HS-5 (cell line): Measurements from ENCODE around the gene CDH23.

ENCODE experiments used
- DNase-seq: peaks from one replicate; pipeline ENCODE4 v3.0.0-alpha.2; 2012; ENCODE audit warnings: low read depth

CDH23 gene

GRCh38 chr10:71423250-71423649, 26.5 kb downstream of the CDH23 start:
- no peak for DNase-seq

GRCh38 chr10:71423901-71424300, 27.2 kb downstream of the CDH23 start:
- DNase-seq: no peak

- no peak for DNase-seq
Observed at GRCh38 chr10:71424496-71425194, 27.9 kb downstream of the CDH23 start.

DNA sequence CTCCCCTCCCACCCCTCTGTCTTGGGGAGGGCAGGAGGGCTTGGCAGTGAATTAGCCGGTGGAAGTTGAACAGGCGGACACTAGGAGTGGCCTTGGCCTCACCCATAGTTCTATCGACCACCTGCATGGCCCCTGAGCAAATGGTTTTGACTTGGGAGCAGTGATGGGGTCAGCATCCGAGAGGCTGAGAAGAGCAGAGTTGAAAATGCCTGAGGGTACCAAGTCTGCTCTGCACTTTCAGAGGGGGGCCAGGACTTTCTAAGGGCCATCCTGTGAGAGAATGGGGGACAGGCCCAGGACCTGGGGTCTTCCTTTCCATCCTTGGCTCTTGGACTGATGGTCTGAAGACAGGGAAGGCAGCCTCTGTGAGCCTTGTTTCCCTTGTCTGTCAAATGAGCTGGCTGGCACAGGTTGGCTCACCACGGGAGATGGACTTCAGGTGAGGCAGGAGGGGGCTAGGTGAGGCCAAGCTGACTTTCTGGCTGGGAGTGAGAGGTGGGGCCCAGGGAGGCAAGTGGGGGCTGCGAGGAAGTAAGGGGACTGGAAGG, 29.4 kb downstream of the CDH23 start:
- no peak for DNase-seq

DNA sequence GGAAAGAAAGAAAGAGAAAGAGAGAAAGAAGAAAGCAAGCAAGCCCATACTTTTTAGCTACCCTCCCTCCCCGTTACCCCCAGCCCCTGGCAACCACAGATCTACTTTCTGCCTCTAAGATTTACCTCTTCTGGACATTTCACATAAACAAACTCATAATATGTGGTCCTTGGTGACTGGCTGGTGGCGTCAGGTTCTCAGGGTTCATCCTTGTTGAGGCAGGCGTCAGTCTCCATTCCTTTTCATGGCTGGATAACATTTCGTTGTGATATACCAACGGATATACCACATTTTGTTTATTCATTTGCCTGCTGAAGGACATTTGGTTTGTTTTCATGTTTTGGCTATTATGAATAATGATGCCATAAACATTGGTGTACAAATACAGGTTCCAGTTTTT, 30.5 kb downstream of the CDH23 start:
- no peak for DNase-seq

GRCh38 chr10:71429304-71429703, 32.6 kb downstream of the CDH23 start:
- DNase-seq: no peak

- DNase-seq: no peak
Observed at GRCh38 chr10:71429929-71430328, 33.2 kb downstream of the CDH23 start.

GRCh38 chr10:71431239-71432100, 34.8 kb downstream of the CDH23 start:
- no peak for DNase-seq

- DNase-seq: no peak
Observed at GRCh38 chr10:71432101-71432905, 35.6 kb downstream of the CDH23 start.

- no peak for DNase-seq
Observed at GRCh38 chr10:71432956-71433767, 36.4 kb downstream of the CDH23 start.

GRCh38 chr10:71433768-71434744, 37.3 kb downstream of the CDH23 start:
- DNase-seq: no peak

- DNase-seq: no peak
Observed at GRCh38 chr10:71434760-71435394, 38.2 kb downstream of the CDH23 start.

- DNase-seq: no peak
Observed at GRCh38 chr10:71435571-71436267, 39.0 kb downstream of the CDH23 start.

GRCh38 chr10:71436268-71437125, 39.8 kb downstream of the CDH23 start:
- DNase-seq: no peak

GRCh38 chr10:71437537-71438092, 40.9 kb downstream of the CDH23 start:
- no peak for DNase-seq

GRCh38 chr10:71438761-71439160, 42.0 kb downstream of the CDH23 start:
- no peak for DNase-seq

DNA sequence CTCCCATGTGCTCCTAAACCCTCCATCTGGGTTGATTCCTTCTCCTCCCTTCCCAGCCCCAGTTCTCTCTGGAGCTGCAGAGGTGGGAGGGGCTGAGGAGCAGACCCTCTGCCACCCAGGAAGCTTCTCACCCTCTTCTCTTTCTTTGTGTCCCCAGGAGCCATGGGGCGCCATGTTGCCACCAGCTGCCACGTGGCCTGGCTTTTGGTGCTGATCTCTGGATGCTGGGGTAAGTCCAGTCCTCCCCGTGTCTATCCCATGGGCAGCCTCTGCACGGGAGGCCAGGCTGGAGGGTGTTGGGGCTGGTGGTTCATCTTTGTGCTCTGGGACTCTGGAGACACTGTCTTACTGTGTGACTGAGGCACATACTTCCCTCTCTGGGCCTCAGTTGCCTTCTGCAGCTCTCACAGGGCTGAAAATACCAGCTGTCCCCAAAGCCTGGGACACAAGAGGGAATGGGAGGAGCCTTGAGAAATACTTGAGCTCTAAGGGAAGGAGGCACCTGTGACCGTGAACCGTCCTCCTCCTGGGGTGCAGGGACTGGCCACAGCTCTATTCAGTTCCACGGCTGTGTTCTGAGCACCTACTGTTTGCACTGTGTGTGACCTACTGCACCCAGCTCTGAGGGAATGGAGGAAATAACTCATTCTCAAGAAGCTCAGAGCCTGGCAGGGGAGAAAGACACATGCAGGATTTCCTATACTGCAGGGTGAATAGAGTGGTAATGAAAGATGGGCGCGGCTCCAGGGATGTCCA, 43.1 kb downstream of the CDH23 start:
- DNase-seq: no peak
